Suprapubic skin (tissue), 4 donors: Measurements from ENCODE around the gene SPRYD3. TPM values are rescaled to one million over a fixed set of nuclear protein-coding genes. Genes with fewer than 3 reads are reported as not detected.
A peak's percentile ranks its signal among the peaks of the same experiment; 100 is the strongest.

Experiments used
- DNase-seq, 2 donors: peaks; one replicate each; pipeline ENCODE4 v3.0.0-alpha.2; 2019; ENCODE audit warnings: low spot score in 2 of 2
- H3K27ac ChIP-seq: fragments of 200-600 bp; sonication (generic); one replicate; pipeline ENCODE4 v1.5.1; 2019
- H3K27me3 ChIP-seq: fragments of 200-600 bp; sonication (generic); one replicate; pipeline ENCODE4 v1.5.1; 2019
- H3K36me3 ChIP-seq: fragments of 200-600 bp; sonication (generic); one replicate; pipeline ENCODE4 v1.5.1; 2019
- H3K4me1 ChIP-seq: fragments of 200-600 bp; sonication (generic); one replicate; pipeline ENCODE4 v1.5.1; 2019
- H3K4me3 ChIP-seq: fragments of 200-600 bp; sonication (generic); one replicate; pipeline ENCODE4 v1.5.1; 2019; ENCODE audit warnings: mild to moderate bottlenecking
- H3K9me3 ChIP-seq: fragments of 200-600 bp; sonication (generic); one replicate; pipeline ENCODE4 v1.5.1; 2019
- CTCF ChIP-seq, 2 donors: fragments of 200-600 bp in 1 of 2; fragments of 450-650 bp in 1 of 2; sonication (generic) in 1 of 2; IDR thresholded peaks; one replicate each; pipeline ENCODE4 v1.5.1; 2016 to 2019; ENCODE audit warnings: antibody characterized with exemption in 2 of 2, mild to moderate bottlenecking in 1 of 2, moderate library complexity in 1 of 2
- EP300 ChIP-seq: sonication (generic); formaldehyde crosslinking; IDR thresholded peaks from one replicate; pipeline ENCODE4 v1.6.1; 2017; ENCODE audit warnings: antibody characterized with exemption
- POLR2A ChIP-seq, 2 donors: fragments of 450-650 bp; IDR thresholded peaks; one replicate each; pipeline ENCODE4 v1.6.1; 2017; ENCODE audit warnings: antibody characterized with exemption in 2 of 2, mild to moderate bottlenecking in 2 of 2, moderate library complexity in 2 of 2
- POLR2AphosphoS5 ChIP-seq, 3 donors: sonication (generic); formaldehyde crosslinking; IDR thresholded peaks; one replicate each; pipeline ENCODE4 v1.6.1; 2017; ENCODE audit warnings: antibody characterized with exemption in 3 of 3
- WGBS: methylation state at CpG from one replicate; pipeline ENCODE4 v1.1.5; 2018; 5-methylcytosine and 5-hydroxymethylcytosine counted together
- total RNA-seq, 4 donors: library from RNA; depleted of rRNA; stranded (reverse); fragments of >200 nt; gene quantifications; one replicate each; pipeline ENCODE4 v1.1.0, GENCODE V29; 2016

SPRYD3 gene
- 10 to 100 TPM; 26.4 to 44.0 (median 34.4) TPM for total RNA-seq

- peak; percentile 99 to 100 for DNase-seq
- H3K9me3 ChIP-seq = no peaks in the 10 kb centered on the region
- peaks cover 24% of the 10 kb centered on the region for H3K4me1 ChIP-seq
- TF ChIP-seq POLR2AphosphoS5 (IDR thresholded peaks at IDR 0.05) (peak; percentile 57 to 67 (median 59)), POLR2A (IDR thresholded peaks at IDR 0.05) (peak in 1 of 2 donors; percentile 58), EP300 (no peak)
- H3K36me3 ChIP-seq = peaks cover 24% of the 10 kb centered on the region
- WGBS = 3% methylated on average over 31 of the region's 67 CpGs
- peak within 1 kb of the TSS; percentile 65 for H3K4me3 ChIP-seq
- H3K27ac ChIP-seq = peak within 1 kb of the TSS; percentile 82
- no peaks in the 10 kb centered on the region for H3K27me3 ChIP-seq
These were observed at the start of gene SPRYD3 for GRCh38 chr12:53079226-53080117. Gene SPRYD3, minus strand, starts transcription at chr12:53079390. Its CDS starts 57 bp downstream, at chr12:53079333.

- DNase-seq = no peak
These were observed 48.0 kb upstream of the SPRYD3 start for GRCh38 chr12:53127169-53127568.

GRCh38 chr12:53124352-53124723 is 45.1 kb upstream of the SPRYD3 start:
- no peaks in the 10 kb centered on the region for H3K27me3 ChIP-seq
- no peak overlapping the region for H3K4me3 ChIP-seq
- no peaks in the 10 kb centered on the region for H3K36me3 ChIP-seq
- H3K9me3 ChIP-seq = no peaks in the 10 kb centered on the region
- no peak overlapping the region for H3K27ac ChIP-seq
- no peak for TF ChIP-seq POLR2A (IDR thresholded peaks at IDR 0.05)
- TF ChIP-seq POLR2AphosphoS5 (IDR thresholded peaks at IDR 0.05) = no peak
- TF ChIP-seq CTCF (IDR thresholded peaks at IDR 0.05) = no peak
- no peak for TF ChIP-seq EP300
- no peaks in the 10 kb centered on the region for H3K4me1 ChIP-seq
- no peak for DNase-seq

More at GRCh38 chr12:53127169-53127568, 48.0 kb upstream of the SPRYD3 start:
- H3K27me3 ChIP-seq = no peaks in the 10 kb centered on the region
- TF ChIP-seq CTCF (IDR thresholded peaks at IDR 0.05) (no peak), POLR2AphosphoS5 (IDR thresholded peaks at IDR 0.05) (no peak)
- H3K9me3 ChIP-seq = no peaks in the 10 kb centered on the region
- 80% methylated on average over 1 of the region's 1 CpG for WGBS
- no peak overlapping the region for H3K27ac ChIP-seq
- no peaks in the 10 kb centered on the region for H3K36me3 ChIP-seq
- no peak overlapping the region for H3K4me3 ChIP-seq
- H3K4me1 ChIP-seq = no peaks in the 10 kb centered on the region

- DNase-seq = peak in 1 of 2 donors; percentile 50
- H3K36me3 ChIP-seq = no peaks in the 10 kb centered on the region
- WGBS = 83% methylated on average over 11 of the region's 16 CpGs
- H3K27ac ChIP-seq = no peak overlapping the region
- no peaks in the 10 kb centered on the region for H3K4me1 ChIP-seq
- H3K4me3 ChIP-seq = no peak overlapping the region
- no peaks in the 10 kb centered on the region for H3K27me3 ChIP-seq
- TF ChIP-seq CTCF (IDR thresholded peaks at IDR 0.05) = no peak
- no peak for TF ChIP-seq POLR2AphosphoS5 (IDR thresholded peaks at IDR 0.05)
- TF ChIP-seq EP300 = no peak
- no peak for TF ChIP-seq POLR2A (IDR thresholded peaks at IDR 0.05)
- no peaks in the 10 kb centered on the region for H3K9me3 ChIP-seq
These were observed 44.6 kb upstream of the SPRYD3 start for GRCh38 chr12:53123578-53124351.

GRCh38 chr12:53122961-53123468 is 43.8 kb upstream of the SPRYD3 start:
- Histone ChIP-seq H3K27me3 (no peaks in the 10 kb centered on the region), H3K4me3 (no peak overlapping the region), H3K27ac (no peak overlapping the region), H3K9me3 (no peaks in the 10 kb centered on the region), H3K4me1 (no peaks in the 10 kb centered on the region), H3K36me3 (no peaks in the 10 kb centered on the region)
- TF ChIP-seq POLR2AphosphoS5 (IDR thresholded peaks at IDR 0.05) (no peak), EP300 (no peak)
- DNase-seq = peak in 1 of 2 donors; percentile 48
- WGBS = 82% methylated on average over 10 of the region's 10 CpGs
